WTC11 (cell line): Measurements from ENCODE around the gene EGR1. TPM values are rescaled to one million over a fixed set of nuclear protein-coding genes. Genes with fewer than 3 reads are reported as not detected.

Experiments used
- ATAC-seq: fragments of 200-7000 bp; cut with Tn5 transposase; 2 replicates; pipeline ENCODE4 v1.10.0; 2021; ENCODE audit warnings: mild to moderate bottlenecking, moderate library complexity
- CTCF ChIA-PET: fragments of 300-600 bp; sonication (Branson Sonifier 250); formaldehyde crosslinking; loops from one replicate; lab custom pipeline; 2021; ENCODE audit warnings: antibody characterized with exemption; lab: Charles Lee
- POLR2A ChIA-PET: fragments of 350-600 bp; sonication (Branson Sonifier 250); formaldehyde crosslinking; loops from one replicate; lab custom pipeline; 2021; ENCODE audit warnings: antibody characterized with exemption; lab: Charles Lee
- DNase-seq: peaks from one replicate; pipeline ENCODE4 v3.0.0; 2021; ENCODE audit warnings: low spot score
- H3K27ac Mint-ChIP-seq: 2 replicates; pipeline ENCODE4 v1.8.0; 2021; ENCODE audit warnings: mixed read lengths
- H3K27me3 Mint-ChIP-seq: 2 replicates; pipeline ENCODE4 v1.8.0; 2021; ENCODE audit warnings: low read depth, mild to moderate bottlenecking, moderate library complexity, mixed read lengths
- H3K36me3 Mint-ChIP-seq: 2 replicates; pipeline ENCODE4 v1.8.0; 2021; ENCODE audit warnings: mixed read lengths
- H3K4me1 Mint-ChIP-seq: 2 replicates; pipeline ENCODE4 v1.8.0; 2022; ENCODE audit warnings: mixed read lengths
- H3K4me3 Mint-ChIP-seq: 2 replicates; pipeline ENCODE4 v1.8.0; 2021; ENCODE audit warnings: mild to moderate bottlenecking, moderate library complexity, mixed read lengths
- H3K9me3 Mint-ChIP-seq: 2 replicates; pipeline ENCODE4 v1.8.0; 2021; ENCODE audit warnings: mixed read lengths
- ARID4B ChIP-seq: sonication (generic); formaldehyde crosslinking; IDR thresholded peaks from 2 replicates; pipeline ENCODE4 v1.8.0; 2023; ENCODE audit warnings: missing genetic modification reagents, mild to moderate bottlenecking, borderline replicate concordance
- ATF1 ChIP-seq: sonication (generic); formaldehyde crosslinking; IDR thresholded peaks from 2 replicates; pipeline ENCODE4 v1.8.1; 2023; ENCODE audit warnings: mild to moderate bottlenecking, moderate library complexity, missing genetic modification reagents
- ATF3 ChIP-seq: sonication (generic); formaldehyde crosslinking; conservative IDR thresholded peaks from 2 replicates; pipeline ENCODE4 v1.8.1; 2022; ENCODE audit warnings: mild to moderate bottlenecking, missing genetic modification reagents
- E2F5 ChIP-seq: sonication (generic); formaldehyde crosslinking; IDR thresholded peaks from 2 replicates; pipeline ENCODE4 v1.8.1; 2022; ENCODE audit warnings: mild to moderate bottlenecking, moderate library complexity, missing genetic modification reagents
- EMX1 ChIP-seq: fragments of 250-450 bp; sonication (Bioruptor Pico); IDR thresholded peaks from 2 replicates; pipeline ENCODE4 v1.8.0; 2021; ENCODE audit warnings: mild to moderate bottlenecking
- ERG ChIP-seq: fragments of 250-450 bp; sonication (Bioruptor Pico); IDR thresholded peaks from 2 replicates; pipeline ENCODE4 v1.8.0; 2021; ENCODE audit warnings: mild to moderate bottlenecking
- FOXJ3 ChIP-seq: sonication (generic); formaldehyde crosslinking; IDR thresholded peaks from 2 replicates; pipeline ENCODE4 v1.9.0; 2021; ENCODE audit warnings: missing genetic modification reagents, mild to moderate bottlenecking, borderline replicate concordance
- GABPB1 ChIP-seq: sonication (generic); formaldehyde crosslinking; IDR thresholded peaks from 2 replicates; pipeline ENCODE4 v1.8.1; 2023; ENCODE audit warnings: mild to moderate bottlenecking, missing genetic modification reagents
- GTF2I ChIP-seq: fragments of 250-450 bp; sonication (Bioruptor Pico); conservative IDR thresholded peaks from 2 replicates; pipeline ENCODE4 v1.4.0; 2021; ENCODE audit warnings: mild to moderate bottlenecking
- HMGXB4 ChIP-seq: sonication (generic); formaldehyde crosslinking; IDR thresholded peaks from 2 replicates; pipeline ENCODE4 v1.8.1; 2023; ENCODE audit warnings: mild to moderate bottlenecking, moderate library complexity, missing genetic modification reagents
- NFATC4 ChIP-seq: fragments of 250-450 bp; sonication (Bioruptor Pico); IDR thresholded peaks from 2 replicates; pipeline ENCODE4 v1.9.0; 2021; ENCODE audit warnings: mild to moderate bottlenecking
- PRRX2 ChIP-seq: fragments of 250-450 bp; sonication (Bioruptor Pico); IDR thresholded peaks from 2 replicates; pipeline ENCODE4 v1.8.0; 2021; ENCODE audit warnings: mild to moderate bottlenecking
- SMAD4 ChIP-seq: sonication (generic); formaldehyde crosslinking; IDR thresholded peaks from 2 replicates; pipeline ENCODE4 v1.8.0; 2022; ENCODE audit warnings: mild to moderate bottlenecking, missing genetic modification reagents
- SOX15 ChIP-seq: fragments of 250-450 bp; sonication (Bioruptor Pico); IDR thresholded peaks from 2 replicates; pipeline ENCODE4 v1.9.0; 2021; ENCODE audit warnings: mild to moderate bottlenecking
- USF1 ChIP-seq: sonication (generic); formaldehyde crosslinking; IDR thresholded peaks from 2 replicates; pipeline ENCODE4 v1.8.0; 2022; ENCODE audit warnings: mild to moderate bottlenecking, missing genetic modification reagents
- ZNF219 ChIP-seq: sonication (generic); formaldehyde crosslinking; IDR thresholded peaks from 2 replicates; pipeline ENCODE4 v1.8.0; 2023; ENCODE audit warnings: missing genetic modification reagents, mild to moderate bottlenecking, borderline replicate concordance
- ZNF263 ChIP-seq: sonication (generic); formaldehyde crosslinking; IDR thresholded peaks from 2 replicates; pipeline ENCODE4 v1.8.1; 2022; ENCODE audit warnings: low read depth, mild to moderate bottlenecking, moderate library complexity, missing genetic modification reagents
- total RNA-seq: library from RNA; stranded (reverse); gene quantifications from 3 replicates; pipeline ENCODE4 v1.2.3, GENCODE V29; 2021

The EGR1 gene
- total RNA-seq, 1 experiment from 2014 or later, result 15.7 TPM

GRCh38 chr5:138464388-138465260 lies 655 bp upstream of the EGR1 start (continued):
- TF ChIP-seq ARID4B (CRISPR knock-in tag), result no peak; the same call in 1 of the 2 replicates
- TF ChIP-seq ZNF263, result peak; percentile 69; the same call in 1 of the 2 replicates
- TF ChIP-seq FOXJ3, result no peak
- peak; percentile 50 for TF ChIP-seq GABPB1 (CRISPR knock-in tag)
- no peak for TF ChIP-seq SOX15 (CRISPR knock-in tag)

- DNase-seq (no peak), ATAC-seq (no peak)
- POLR2A ChIA-PET, result interaction anchor here (1.1 to 3.3 kb wide), 7 partner anchors 15 to 113 kb away, joined by 3 to 28 read pairs (median 13); partner anchors contain the start of genes ETF1 and HSPA9
- Mint-ChIP-seq H3K36me3 (peaks cover 22% of the 10 kb centered on the region), H3K4me3 (peak overlapping the region; percentile 72), H3K9me3 (no peaks in the 10 kb centered on the region), H3K27me3 (peaks cover 34% of the 10 kb centered on the region), H3K27ac (no peak overlapping the region), H3K4me1 (0 out of 2 replicates have a peak, but pooled peaks cover 5% of the 10 kb centered on the region)
- CTCF ChIA-PET, result interaction anchor here (0.9 to 13.9 kb wide), 8 partner anchors 11 to 114 kb away, joined by 3 to 254 read pairs (median 7); partner anchors contain the start of gene ETF1
- TF ChIP-seq EMX1 (CRISPR knock-in tag), result peak; percentile 85
- no peak for TF ChIP-seq ARID4B (CRISPR knock-in tag)
- no peak for TF ChIP-seq ZNF219 (CRISPR knock-in tag)
- no peak for TF ChIP-seq GTF2I (CRISPR knock-in tag)
- TF ChIP-seq ATF3, result no peak
- no peak for TF ChIP-seq HMGXB4 (CRISPR knock-in tag)
- TF ChIP-seq SMAD4 (CRISPR knock-in tag), result no peak
- 0 out of 2 replicates have a peak, but pooled peaks have one; percentile 14 for TF ChIP-seq ERG (CRISPR knock-in tag)
- TF ChIP-seq USF1 (CRISPR knock-in tag), result no peak
- no peak for TF ChIP-seq ATF1 (CRISPR knock-in tag)
- peak; percentile 61; the same call in 1 of the 2 replicates for TF ChIP-seq NFATC4
- TF ChIP-seq E2F5 (CRISPR knock-in tag), result no peak
- TF ChIP-seq PRRX2 (CRISPR knock-in tag), result peak; percentile 4; the same call in 1 of the 2 replicates
Measured at GRCh38 chr5:138466125-138466899, 1.0 kb downstream of the EGR1 start.
